Brain (organoid and tissue), 1 donor: ENCODE measurements around the gene CLEC11A. TPM values are rescaled to one million over a fixed set of nuclear protein-coding genes. Genes with fewer than 3 reads are reported as not detected.

Experiments
- polyA plus RNA-seq: library from polyadenylated mRNA; stranded (reverse); fragments of 350-450 nt; fragmentation: Illumina TruSeq; extraction: RNeasy Lipid Tissue Mini Kit (QIAGEN cat#74804); gene quantifications from one replicate; pipeline ENCODE4 v1.2.3, GENCODE V29; 2015; ENCODE audit warnings: low read depth, low replicate concordance; ENCODE audit not compliant: insufficient read depth

Gene CLEC11A
- polyA plus RNA-seq, 1 donor from 2014 or later: 5.7 TPM

Other genes with a start within 250 kb of the CLEC11A start
- 171 TPM for gene EMC10, start 246.9 kb upstream of the CLEC11A start, polyA plus RNA-seq
- gene GARIN5A, start 246.5 kb upstream of the CLEC11A start, polyA plus RNA-seq: 15.9 TPM
- gene JOSD2, start 212.2 kb upstream of the CLEC11A start, polyA plus RNA-seq: 36.8 TPM
- gene ASPDH, start 209.5 kb upstream of the CLEC11A start, polyA plus RNA-seq: 58.1 TPM
- 52.9 TPM for gene LRRC4B, start 154.9 kb upstream of the CLEC11A start, polyA plus RNA-seq
- gene SYT3, start 83.5 kb upstream of the CLEC11A start, polyA plus RNA-seq: 9.4 TPM
- gene C19orf81, start 73.9 kb upstream of the CLEC11A start, polyA plus RNA-seq: not detected
- 15.5 TPM for gene SHANK1, start 3.6 kb upstream of the CLEC11A start, polyA plus RNA-seq
- not detected for gene GPR32, start 47.1 kb downstream of the CLEC11A start, polyA plus RNA-seq
- gene ACP4, start 67.1 kb downstream of the CLEC11A start, polyA plus RNA-seq: not detected
- not detected for gene KLK1, start 100.4 kb downstream of the CLEC11A start, polyA plus RNA-seq
- gene KLK15, start 110.2 kb downstream of the CLEC11A start, polyA plus RNA-seq: not detected
- not detected for gene KLK3, start 131.6 kb downstream of the CLEC11A start, polyA plus RNA-seq
- not detected for gene KLK2, start 150.1 kb downstream of the CLEC11A start, polyA plus RNA-seq
- not detected for gene KLK4, start 188.0 kb downstream of the CLEC11A start, polyA plus RNA-seq
- gene KLK5, start 229.7 kb downstream of the CLEC11A start, polyA plus RNA-seq: 0.68 TPM
- gene KLK6, start 246.2 kb downstream of the CLEC11A start, polyA plus RNA-seq: 108 TPM